Fibroblast of skin of abdomen (primary cell): ENCODE data around the gene GRIP2.
"Not testable (repeated sequence)": the region's sequence is repeated elsewhere in the genome, so short reads cannot be mapped to it uniquely, and the experiment has no call there.

ENCODE experiments used
- DNase-seq: peaks from one replicate; pipeline ENCODE4 v3.0.0-alpha.2; 2013

Gene GRIP2

GRCh38 chr3:14519406-14519805 lies 20.7 kb downstream of the GRIP2 start:
- DNase-seq = no peak

GRCh38 chr3:14518893-14519292 lies 21.2 kb downstream of the GRIP2 start:
- DNase-seq = no peak

- DNase-seq = no peak
These were observed 21.7 kb downstream of the GRIP2 start for GRCh38 chr3:14518432-14518802.

GRCh38 chr3:14517601-14518431 lies 22.3 kb downstream of the GRIP2 start:
- no peak for DNase-seq

GRCh38 chr3:14516738-14517345 lies 23.3 kb downstream of the GRIP2 start:
- DNase-seq = no peak

GRCh38 chr3:14515526-14515925 lies 24.6 kb downstream of the GRIP2 start:
- DNase-seq = not testable (repeated sequence)

GRCh38 chr3:14514323-14514720 lies 25.8 kb downstream of the GRIP2 start:
- DNase-seq = no peak

- no peak for DNase-seq
These were observed 26.4 kb downstream of the GRIP2 start for GRCh38 chr3:14513566-14514322.

- DNase-seq = no peak
These were observed 27.2 kb downstream of the GRIP2 start for GRCh38 chr3:14512942-14513327.

GRCh38 chr3:14512281-14512941 lies 27.7 kb downstream of the GRIP2 start:
- DNase-seq = no peak

GRCh38 chr3:14511623-14512280 lies 28.4 kb downstream of the GRIP2 start:
- no peak for DNase-seq

- no peak for DNase-seq
These were observed 29.1 kb downstream of the GRIP2 start for GRCh38 chr3:14510838-14511622.

GRCh38 chr3:14509796-14510100 lies 30.4 kb downstream of the GRIP2 start:
- DNase-seq = no peak

GRCh38 chr3:14508966-14509795 lies 31.0 kb downstream of the GRIP2 start:
- peak; percentile 32 for DNase-seq

GRCh38 chr3:14508505-14508819 lies 31.7 kb downstream of the GRIP2 start:
- DNase-seq = no peak

- no peak for DNase-seq
These were observed 32.2 kb downstream of the GRIP2 start for GRCh38 chr3:14507757-14508504.

GRCh38 chr3:14507305-14507741 lies 32.8 kb downstream of the GRIP2 start:
- no peak for DNase-seq

GRCh38 chr3:14506626-14507304 lies 33.4 kb downstream of the GRIP2 start:
- no peak for DNase-seq

GRCh38 chr3:14505803-14506500 lies 34.2 kb downstream of the GRIP2 start:
- DNase-seq = no peak
